Stimulated activated memory B cell treated with anti-CD40 and anti-IgM and Interleukin-4, amounts not matched to agents 10 μg/mL and 1 μg/mL and 100 μg/mL, for 72 hours (primary cell): ENCODE results near the gene HSD17B12.
"Not testable (repeated sequence)": the region's sequence is repeated elsewhere in the genome, so short reads cannot be mapped to it uniquely, and the experiment has no call there.

Source experiments
- ATAC-seq: fragments of 150-1000 bp; cut with Tn5 transposase; 2 replicates; pipeline ENCODE4 v1.10.0; 2021
- H3K27ac Mint-ChIP-seq: one replicate; pipeline ENCODE4 v1.8.0; 2022; ENCODE audit warnings: mild to moderate bottlenecking, mixed read lengths
- H3K27me3 Mint-ChIP-seq: one replicate; pipeline ENCODE4 v1.8.0; 2022; ENCODE audit warnings: mixed read lengths
- H3K36me3 Mint-ChIP-seq: one replicate; pipeline ENCODE4 v1.8.0; 2022; ENCODE audit warnings: mixed read lengths
- H3K4me1 Mint-ChIP-seq: one replicate; pipeline ENCODE4 v1.8.0; 2022; ENCODE audit warnings: mixed read lengths
- H3K4me3 Mint-ChIP-seq: one replicate; pipeline ENCODE4 v1.8.0; 2022; ENCODE audit warnings: mild to moderate bottlenecking, moderate library complexity, mixed read lengths
- H3K9me3 Mint-ChIP-seq: one replicate; pipeline ENCODE4 v1.8.0; 2022; ENCODE audit warnings: mixed read lengths

Gene HSD17B12

GRCh38 chr11:43748095-43748494 lies 67.6 kb downstream of the HSD17B12 start:
- H3K36me3 Mint-ChIP-seq: peaks cover 60% of the 10 kb centered on the region
- no peak overlapping the region for H3K4me3 Mint-ChIP-seq
- ATAC-seq: no peak
- H3K27ac Mint-ChIP-seq: no peak overlapping the region
- no peaks in the 10 kb centered on the region for H3K27me3 Mint-ChIP-seq
- H3K4me1 Mint-ChIP-seq: peaks cover 6% of the 10 kb centered on the region
- H3K9me3 Mint-ChIP-seq: peaks cover 24% of the 10 kb centered on the region

DNA sequence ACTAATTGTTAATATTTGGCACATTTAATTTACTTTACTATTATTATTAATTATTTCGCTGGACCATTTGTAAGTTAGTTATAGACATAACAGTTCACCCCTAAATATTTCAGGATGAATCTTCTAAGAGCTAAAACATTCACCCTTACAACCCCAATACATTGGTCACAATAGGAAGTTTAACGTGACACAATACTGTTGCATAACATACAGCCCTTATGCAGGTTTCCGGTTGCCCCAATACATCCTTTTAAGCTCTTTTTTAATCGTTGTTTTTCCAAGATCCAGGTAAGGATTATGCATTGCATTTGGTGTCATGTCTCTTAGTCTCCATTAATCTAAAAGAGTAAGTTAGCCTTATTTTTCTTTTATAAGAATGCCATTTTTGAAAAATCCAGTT lies 71.2 kb downstream of the HSD17B12 start:
- ATAC-seq: no peak
- H3K4me1 Mint-ChIP-seq: peaks cover 6% of the 10 kb centered on the region
- peaks cover 62% of the 10 kb centered on the region for H3K36me3 Mint-ChIP-seq
- no peaks in the 10 kb centered on the region for H3K27me3 Mint-ChIP-seq
- H3K9me3 Mint-ChIP-seq: peaks cover 10% of the 10 kb centered on the region
- no peak overlapping the region for H3K27ac Mint-ChIP-seq
- no peak overlapping the region for H3K4me3 Mint-ChIP-seq

DNA sequence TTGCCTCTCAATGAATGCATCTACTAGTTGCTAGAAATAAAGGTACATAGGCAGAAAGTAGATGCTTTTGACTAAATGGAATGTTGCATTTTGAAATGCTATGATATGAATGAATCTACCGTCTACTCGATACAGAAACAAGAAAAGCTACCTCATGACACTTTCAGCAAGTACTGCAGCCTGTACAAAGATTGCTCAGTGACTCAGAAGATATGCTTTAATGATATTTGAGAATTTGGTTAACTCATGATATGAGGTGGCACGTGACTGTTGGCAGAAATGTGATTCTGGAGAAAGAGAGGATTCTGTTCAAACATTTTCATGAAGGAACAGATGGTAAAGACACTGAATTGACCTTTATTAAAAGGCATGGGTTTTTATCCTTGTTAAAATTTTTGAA lies 76.0 kb downstream of the HSD17B12 start:
- no peak for ATAC-seq
- no peak overlapping the region for H3K4me3 Mint-ChIP-seq
- no peaks in the 10 kb centered on the region for H3K9me3 Mint-ChIP-seq
- H3K27me3 Mint-ChIP-seq: no peaks in the 10 kb centered on the region
- H3K36me3 Mint-ChIP-seq: peaks cover 59% of the 10 kb centered on the region
- no peaks in the 10 kb centered on the region for H3K4me1 Mint-ChIP-seq
- H3K27ac Mint-ChIP-seq: no peak overlapping the region

DNA sequence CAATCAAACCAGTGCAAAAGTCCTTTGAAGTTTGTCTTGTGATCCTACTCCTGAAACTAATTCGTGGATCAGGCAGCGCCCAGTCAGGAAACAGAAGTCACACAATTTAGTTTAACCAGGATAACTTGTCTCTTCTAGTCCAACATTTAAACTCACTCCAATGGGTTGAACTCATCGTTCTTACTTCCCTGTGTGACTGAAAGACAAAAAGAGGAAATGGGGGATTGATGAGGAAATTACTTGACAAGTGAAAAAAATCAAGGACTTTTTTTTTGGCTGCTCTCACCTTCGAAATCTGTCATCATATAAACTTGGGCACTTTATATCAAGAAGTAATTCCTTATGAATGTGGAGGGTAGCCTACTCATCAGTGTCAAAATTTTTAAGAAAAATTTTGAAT lies 78.4 kb downstream of the HSD17B12 start:
- H3K36me3 Mint-ChIP-seq: peaks cover 68% of the 10 kb centered on the region

GRCh38 chr11:43760902-43761301 lies 80.4 kb downstream of the HSD17B12 start:
- H3K36me3 Mint-ChIP-seq: peaks cover 70% of the 10 kb centered on the region
- no peak for ATAC-seq

More for the DNA sequence above, 78.4 kb downstream of the HSD17B12 start:
- Mint-ChIP-seq H3K9me3 (peaks cover 3% of the 10 kb centered on the region), H3K27me3 (no peaks in the 10 kb centered on the region), H3K27ac (no peak overlapping the region), H3K4me3 (no peak overlapping the region), H3K4me1 (no peaks in the 10 kb centered on the region)
- no peak for ATAC-seq

GRCh38 chr11:43765194-43765593 lies 84.7 kb downstream of the HSD17B12 start:
- H3K4me3 Mint-ChIP-seq: no peak overlapping the region
- no peak for ATAC-seq
- peaks cover 15% of the 10 kb centered on the region for H3K9me3 Mint-ChIP-seq
- H3K27me3 Mint-ChIP-seq: no peaks in the 10 kb centered on the region
- no peak overlapping the region for H3K27ac Mint-ChIP-seq
- peaks cover 59% of the 10 kb centered on the region for H3K36me3 Mint-ChIP-seq
- H3K4me1 Mint-ChIP-seq: no peaks in the 10 kb centered on the region

More at GRCh38 chr11:43760902-43761301, 80.4 kb downstream of the HSD17B12 start:
- no peaks in the 10 kb centered on the region for H3K27me3 Mint-ChIP-seq
- H3K4me1 Mint-ChIP-seq: no peaks in the 10 kb centered on the region
- H3K4me3 Mint-ChIP-seq: no peak overlapping the region
- no peak overlapping the region for H3K27ac Mint-ChIP-seq
- peaks cover 15% of the 10 kb centered on the region for H3K9me3 Mint-ChIP-seq

- not testable (repeated sequence) for H3K4me3 Mint-ChIP-seq, H3K27me3 Mint-ChIP-seq, H3K27ac Mint-ChIP-seq, H3K4me1 Mint-ChIP-seq, ATAC-seq
- peaks cover 54% of the 10 kb centered on the region for H3K36me3 Mint-ChIP-seq
- H3K9me3 Mint-ChIP-seq: peaks cover 15% of the 10 kb centered on the region
Observed at GRCh38 chr11:43768654-43769053, 88.1 kb downstream of the HSD17B12 start.

DNA sequence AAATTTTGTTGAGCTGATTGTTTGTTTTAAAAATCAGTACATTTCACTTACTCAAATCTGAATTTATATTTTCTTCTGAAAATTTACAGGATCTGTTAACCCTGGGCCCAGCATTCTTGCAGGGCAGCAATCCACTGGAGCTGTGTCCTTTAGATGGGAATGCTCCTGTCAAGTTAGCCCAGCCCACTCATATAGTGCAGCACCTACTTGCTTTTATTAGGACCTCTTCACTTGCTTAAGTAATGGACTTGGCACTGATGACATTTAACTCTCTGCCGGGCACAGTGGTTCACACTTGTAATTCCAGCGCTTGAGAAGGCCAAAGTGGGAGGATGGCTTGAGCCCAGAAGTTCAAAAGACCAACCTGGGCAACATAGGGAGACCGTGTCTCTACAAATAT lies 89.6 kb downstream of the HSD17B12 start:
- no peak overlapping the region for H3K27ac Mint-ChIP-seq
- ATAC-seq: no peak
- H3K4me3 Mint-ChIP-seq: no peak overlapping the region
- H3K27me3 Mint-ChIP-seq: no peaks in the 10 kb centered on the region
- H3K9me3 Mint-ChIP-seq: peaks cover 11% of the 10 kb centered on the region
- no peaks in the 10 kb centered on the region for H3K4me1 Mint-ChIP-seq
- H3K36me3 Mint-ChIP-seq: peaks cover 48% of the 10 kb centered on the region

GRCh38 chr11:43772733-43773132 lies 92.2 kb downstream of the HSD17B12 start:
- peaks cover 5% of the 10 kb centered on the region for H3K9me3 Mint-ChIP-seq
- H3K27me3 Mint-ChIP-seq: no peaks in the 10 kb centered on the region
- no peak for ATAC-seq
- H3K4me1 Mint-ChIP-seq: no peaks in the 10 kb centered on the region
- peaks cover 49% of the 10 kb centered on the region for H3K36me3 Mint-ChIP-seq
- H3K4me3 Mint-ChIP-seq: no peak overlapping the region
- H3K27ac Mint-ChIP-seq: no peak overlapping the region

DNA sequence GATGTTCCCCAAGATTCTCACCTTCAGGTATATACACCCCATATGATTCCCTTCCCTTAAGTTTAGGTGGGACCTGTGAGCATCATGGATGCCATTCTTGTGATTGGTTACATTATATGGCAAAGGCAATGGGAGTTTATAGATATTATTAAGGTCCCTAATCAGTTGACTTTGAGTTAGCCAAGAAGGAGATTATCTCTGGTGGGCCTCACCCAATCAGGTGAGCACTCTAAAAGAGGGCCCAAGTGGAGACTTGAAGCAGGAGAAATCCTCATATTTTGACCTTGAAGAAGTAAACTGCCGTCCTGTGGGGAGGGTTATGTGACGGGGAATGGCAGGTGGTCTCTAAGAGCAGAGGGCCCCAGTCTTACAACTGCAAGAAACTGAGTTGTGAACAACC lies 94.2 kb downstream of the HSD17B12 start:
- Mint-ChIP-seq H3K4me1 (no peaks in the 10 kb centered on the region), H3K4me3 (no peak overlapping the region), H3K27me3 (no peaks in the 10 kb centered on the region), H3K36me3 (peaks cover 54% of the 10 kb centered on the region), H3K9me3 (peaks cover 5% of the 10 kb centered on the region), H3K27ac (no peak overlapping the region)
- no peak for ATAC-seq

- Mint-ChIP-seq H3K4me1 (no peaks in the 10 kb centered on the region), H3K27ac (no peak overlapping the region), H3K4me3 (no peak overlapping the region), H3K36me3 (peaks cover 69% of the 10 kb centered on the region), H3K27me3 (no peaks in the 10 kb centered on the region), H3K9me3 (peaks cover 14% of the 10 kb centered on the region)
- no peak for ATAC-seq
Observed at GRCh38 chr11:43779306-43779705, 98.8 kb downstream of the HSD17B12 start.

GRCh38 chr11:43784301-43784700 lies 103.8 kb downstream of the HSD17B12 start:
- Mint-ChIP-seq H3K27me3 (no peaks in the 10 kb centered on the region), H3K9me3 (peaks cover 11% of the 10 kb centered on the region), H3K36me3 (peaks cover 67% of the 10 kb centered on the region), H3K27ac (no peak overlapping the region), H3K4me1 (peaks cover 19% of the 10 kb centered on the region), H3K4me3 (no peak overlapping the region)
- ATAC-seq: no peak

GRCh38 chr11:43784866-43785265 lies 104.3 kb downstream of the HSD17B12 start:
- ATAC-seq: no peak
- peaks cover 11% of the 10 kb centered on the region for H3K9me3 Mint-ChIP-seq
- H3K4me3 Mint-ChIP-seq: no peak overlapping the region
- H3K27ac Mint-ChIP-seq: no peak overlapping the region
- H3K36me3 Mint-ChIP-seq: peaks cover 62% of the 10 kb centered on the region
- peaks cover 19% of the 10 kb centered on the region for H3K4me1 Mint-ChIP-seq
- H3K27me3 Mint-ChIP-seq: no peaks in the 10 kb centered on the region

DNA sequence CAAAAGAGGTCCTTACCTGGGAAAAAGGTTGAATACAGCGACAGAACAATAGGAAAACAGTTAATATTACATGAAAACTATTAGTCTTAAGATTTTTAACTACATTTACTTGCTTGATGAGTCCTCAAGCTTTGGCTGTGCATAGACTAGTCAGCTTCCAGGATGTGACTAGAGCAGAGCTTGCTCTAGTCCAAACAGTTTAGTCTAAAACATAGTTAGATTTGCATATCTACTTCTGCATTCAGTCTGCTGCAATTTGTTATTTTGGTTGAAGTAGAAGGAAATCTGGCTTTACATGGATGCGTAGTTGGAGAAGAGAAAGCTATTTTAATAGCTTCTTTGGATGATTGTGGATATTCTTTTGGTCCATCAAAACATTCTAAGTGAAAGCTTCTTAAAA lies 104.8 kb downstream of the HSD17B12 start:
- no peak for ATAC-seq
- Mint-ChIP-seq H3K4me3 (no peak overlapping the region), H3K4me1 (peaks cover 19% of the 10 kb centered on the region), H3K27me3 (no peaks in the 10 kb centered on the region), H3K27ac (no peak overlapping the region), H3K36me3 (peaks cover 61% of the 10 kb centered on the region), H3K9me3 (peaks cover 11% of the 10 kb centered on the region)

GRCh38 chr11:43786016-43786415 lies 105.5 kb downstream of the HSD17B12 start:
- H3K27me3 Mint-ChIP-seq: no peaks in the 10 kb centered on the region
- H3K36me3 Mint-ChIP-seq: peaks cover 61% of the 10 kb centered on the region
- ATAC-seq: no peak
- peaks cover 19% of the 10 kb centered on the region for H3K4me1 Mint-ChIP-seq
- no peak overlapping the region for H3K4me3 Mint-ChIP-seq
- peaks cover 10% of the 10 kb centered on the region for H3K9me3 Mint-ChIP-seq
- no peak overlapping the region for H3K27ac Mint-ChIP-seq

- Mint-ChIP-seq H3K27me3 (no peaks in the 10 kb centered on the region), H3K4me3 (no peak overlapping the region), H3K9me3 (peaks cover 8% of the 10 kb centered on the region), H3K4me1 (peaks cover 19% of the 10 kb centered on the region), H3K36me3 (peaks cover 54% of the 10 kb centered on the region), H3K27ac (peak overlapping the region; percentile 69)
- ATAC-seq: no peak
Observed at GRCh38 chr11:43787824-43788223, 107.3 kb downstream of the HSD17B12 start.

- Mint-ChIP-seq H3K36me3 (peaks cover 48% of the 10 kb centered on the region), H3K4me3 (no peak overlapping the region), H3K4me1 (peaks cover 19% of the 10 kb centered on the region), H3K27ac (peak overlapping the region; percentile 69), H3K27me3 (no peaks in the 10 kb centered on the region), H3K9me3 (peaks cover 7% of the 10 kb centered on the region)
- ATAC-seq: peak; percentile 47
Observed at GRCh38 chr11:43788421-43788820, 107.9 kb downstream of the HSD17B12 start.
